GM12892 (cell line): ENCODE data around the gene PAQR8.

Experiments
- POLR2A ChIP-seq: IDR thresholded peaks from 2 replicates; pipeline ENCODE4 v1.6.1; 2011; ENCODE audit warnings: low read depth, low read length, control low read depth
- POLR2AphosphoS5 ChIP-seq: IDR thresholded peaks from 2 replicates; pipeline ENCODE4 v1.6.1; 2011; ENCODE audit warnings: low read depth, low read length, control low read depth

GRCh38 chr6:52403086-52403485 lies 41.1 kb downstream of the PAQR8 start:
- TF ChIP-seq POLR2A, result no peak
- TF ChIP-seq POLR2AphosphoS5, result no peak
